PC-3 (cell line): ENCODE results near the gene NHLRC1. TPM values are rescaled to one million over a fixed set of nuclear protein-coding genes. Genes with fewer than 3 reads are reported as not detected.

Experiments used
- ATAC-seq: fragments of 200-7000 bp; cut with Tn5 transposase; 2 replicates; pipeline ENCODE4 v1.9.1; 2020; ENCODE audit warnings: mild to moderate bottlenecking, moderate library complexity
- BruUV-seq: library from RNA; stranded (reverse); fragments of 400-500 nt; replicated peaks from 2 replicates; lab custom pipeline; 2021; lab: Mats Ljungman, UMichigan
- CTCF ChIA-PET: fragments of 300-600 bp; sonication (Branson Sonifier 250); formaldehyde crosslinking; loops from one replicate; lab custom pipeline; 2022; ENCODE audit warnings: antibody characterized with exemption; lab: Charles Lee
- POLR2A ChIA-PET: fragments of 300-600 bp; sonication (Branson Sonifier 250); formaldehyde crosslinking; loops from one replicate; lab custom pipeline; 2022; ENCODE audit warnings: antibody characterized with exemption; ENCODE audit not compliant: unreplicated experiment; lab: Charles Lee
- DNase-seq: peaks from one replicate; pipeline ENCODE4 v3.0.0-alpha.2; 2015
- H2AFZ ChIP-seq: fragments of 300-600 bp; sonication (generic); 2 replicates; pipeline ENCODE4 v1.6.0; 2016; ENCODE audit warnings: antibody characterized with exemption, low read length
- H3F3A ChIP-seq: fragments of 300-600 bp; sonication (generic); one replicate; pipeline ENCODE4 v1.6.0; 2017; ENCODE audit warnings: antibody characterized with exemption, low read length, control low read depth, mild to moderate bottlenecking; ENCODE audit not compliant: unreplicated experiment
- H3K27ac ChIP-seq: fragments of 300-600 bp; sonication (generic); 2 replicates; pipeline ENCODE4 v1.5.1; 2016; ENCODE audit warnings: mild to moderate bottlenecking, low read length
- H3K27me3 ChIP-seq: fragments of 300-600 bp; sonication (generic); 2 replicates; pipeline ENCODE4 v1.6.1; 2016; ENCODE audit warnings: low read length, mixed read lengths
- H3K36me3 ChIP-seq: fragments of 300-600 bp; sonication (generic); 2 replicates; pipeline ENCODE4 v1.6.1; 2016; ENCODE audit warnings: low read depth, mixed run types, low read length, mixed read lengths
- H3K4me1 ChIP-seq: fragments of 300-600 bp; sonication (generic); 2 replicates; pipeline ENCODE4 v1.5.1; 2016; ENCODE audit warnings: low read length; ENCODE audit not compliant: insufficient read depth
- H3K4me2 ChIP-seq: fragments of 300-600 bp; sonication (generic); 2 replicates; pipeline ENCODE4 v1.6.0; 2016; ENCODE audit warnings: low read length
- H3K4me3 ChIP-seq: fragments of 300-600 bp; sonication (generic); 2 replicates; pipeline ENCODE4 v1.5.1; 2016; ENCODE audit warnings: mild to moderate bottlenecking, low read length, mixed read lengths
- H3K79me2 ChIP-seq: fragments of 300-600 bp; sonication (generic); 2 replicates; pipeline ENCODE4 v1.6.1; 2017; ENCODE audit warnings: low read length, mixed read lengths
- H3K9ac ChIP-seq: fragments of 300-600 bp; sonication (generic); 2 replicates; pipeline ENCODE4 v1.6.0; 2016; ENCODE audit warnings: mild to moderate bottlenecking, low read length
- H3K9me2 ChIP-seq: fragments of 300-600 bp; sonication (generic); replicated peaks from 2 replicates; pipeline ENCODE4 v1.6.1; 2016; ENCODE audit warnings: mixed run types, low read length, mixed read lengths
- H3K9me3 ChIP-seq: fragments of 300-600 bp; sonication (generic); 2 replicates; pipeline ENCODE4 v1.6.1; 2016; ENCODE audit warnings: low read length, mixed read lengths
- H4K20me1 ChIP-seq: fragments of 300-600 bp; sonication (generic); 2 replicates; pipeline ENCODE4 v1.6.1; 2016; ENCODE audit warnings: low read length, mixed read lengths
- CTCF ChIP-seq: fragments of 300-600 bp; sonication (generic); conservative IDR thresholded peaks from 2 replicates; pipeline ENCODE4 v1.5.1; 2017; ENCODE audit warnings: antibody characterized with exemption, low read depth, mild to moderate bottlenecking, low read length
- EZH2 ChIP-seq: fragments of 300-600 bp; sonication (generic); IDR thresholded peaks from one replicate; pipeline ENCODE4 v1.6.1; 2017; ENCODE audit warnings: antibody characterized with exemption, mild to moderate bottlenecking, low read length; ENCODE audit not compliant: unreplicated experiment
- EZH2phosphoT487 ChIP-seq: fragments of 300-600 bp; sonication (generic); IDR thresholded peaks from 2 replicates; pipeline ENCODE4 v1.6.1; 2018; ENCODE audit warnings: mild to moderate bottlenecking, antibody characterized with exemption, low read length, borderline replicate concordance
- intact Hi-C: fragments of 100-400 bp; cut with micrococcal nuclease; formaldehyde crosslinking; loops from 2 replicates; pipeline ENCODE4 v1.9.0; 2023
- total RNA-seq: library from RNA; depleted of rRNA; stranded (reverse); fragments of >200 nt; gene quantifications from 2 replicates; pipeline ENCODE4 v1.2.3, GENCODE V29; 2014

The NHLRC1 gene
- total RNA-seq, 1 experiment from 2014 or later: 1.3 TPM

GRCh38 chr6:18117136-18117535, 5.3 kb downstream of the NHLRC1 start:
- ChIA-PET POLR2A (no interaction called here), CTCF (no interaction called here)
- Histone ChIP-seq H3K79me2 (peaks cover 10% of the 10 kb centered on the region), H3K36me3 (no peaks in the 10 kb centered on the region), H4K20me1 (no peaks in the 10 kb centered on the region), H3K4me3 (no peak overlapping the region), H3K27ac (no peak overlapping the region), H3F3A (no peaks in the 10 kb centered on the region), H3K4me2 (no peak overlapping the region), H3K9ac (no peak overlapping the region), H3K4me1 (peaks cover 3% of the 10 kb centered on the region), H3K27me3 (no peaks in the 10 kb centered on the region), H2AFZ (no peak overlapping the region), H3K9me3 (no peaks in the 10 kb centered on the region), H3K9me2 (no peaks in the 10 kb centered on the region)
- no peak for DNase-seq
- no peak for ATAC-seq
- intact Hi-C loops: no loop called here
- TF ChIP-seq CTCF: no peak
- no peak for TF ChIP-seq EZH2
- TF ChIP-seq EZH2phosphoT487: no peak
- BruUV-seq: no TSS peak

- Histone ChIP-seq H3F3A (no peaks in the 10 kb centered on the region), H3K4me3 (no peak overlapping the region)
- POLR2A ChIA-PET: no interaction called here
These were observed 7.1 kb downstream of the NHLRC1 start for GRCh38 chr6:18115356-18115755.

More at GRCh38 chr6:18115356-18115755, 7.1 kb downstream of the NHLRC1 start:
- Histone ChIP-seq H3K79me2 (no peaks in the 10 kb centered on the region), H3K36me3 (no peaks in the 10 kb centered on the region), H4K20me1 (no peaks in the 10 kb centered on the region), H3K9me3 (no peaks in the 10 kb centered on the region), H3K9ac (no peak overlapping the region), H3K9me2 (no peaks in the 10 kb centered on the region), H3K27me3 (no peaks in the 10 kb centered on the region), H3K4me2 (no peak overlapping the region), H2AFZ (no peak overlapping the region), H3K27ac (no peak overlapping the region), H3K4me1 (no peaks in the 10 kb centered on the region; the same call in 1 of the 2 replicates)
- intact Hi-C loops: no loop called here
- TF ChIP-seq EZH2phosphoT487 (no peak), CTCF (no peak), EZH2 (no peak)
- CTCF ChIA-PET: no interaction called here
- DNase-seq (peak; percentile 50), ATAC-seq (peak; percentile 38; the same call in 1 of the 2 replicates)
- no TSS peak for BruUV-seq
